ENCODE results near the gene CDC42EP1.

The CDC42EP1 gene

DNA sequence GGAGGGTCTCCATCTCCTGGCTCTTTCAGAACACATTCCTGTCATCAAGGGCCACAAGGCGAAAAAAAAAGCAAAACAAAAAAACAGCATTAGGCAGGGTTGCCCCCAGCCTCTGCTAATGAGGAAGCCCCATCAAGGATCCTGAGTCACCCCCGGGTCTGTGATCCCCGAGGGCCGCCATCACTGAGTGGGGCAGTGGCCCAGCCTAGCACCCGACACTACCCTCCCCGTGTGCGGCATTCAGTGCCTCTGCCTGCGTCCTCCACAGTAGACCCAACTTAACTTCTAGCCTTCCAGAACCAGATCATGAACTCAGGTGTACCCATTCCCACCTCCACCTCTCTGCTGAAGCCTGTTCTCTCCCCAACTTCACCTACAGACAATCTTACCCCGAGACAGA lies 6.6 kb upstream of the CDC42EP1 start:
- no peak overlapping the region for H3K4me3 ChIP-seq (ENCODE audit: low read depth, low read length)
- no peaks in the 10 kb centered on the region for H3K9me3 ChIP-seq (ENCODE audit: control insufficient read depth, insufficient read depth, low read length)
- no peak overlapping the region for H3K9ac ChIP-seq (ENCODE audit: low read depth, low read length)
- peaks cover 9% of the 10 kb centered on the region for H3K4me1 ChIP-seq (ENCODE audit: control insufficient read depth, insufficient read depth, low read length)
- H3K27me3 ChIP-seq (ENCODE audit: control insufficient read depth, insufficient read depth, low read length), result peaks cover 19% of the 10 kb centered on the region
- no peaks in the 10 kb centered on the region for H3K36me3 ChIP-seq (ENCODE audit: control insufficient read depth, insufficient read depth, low read length)

DNA sequence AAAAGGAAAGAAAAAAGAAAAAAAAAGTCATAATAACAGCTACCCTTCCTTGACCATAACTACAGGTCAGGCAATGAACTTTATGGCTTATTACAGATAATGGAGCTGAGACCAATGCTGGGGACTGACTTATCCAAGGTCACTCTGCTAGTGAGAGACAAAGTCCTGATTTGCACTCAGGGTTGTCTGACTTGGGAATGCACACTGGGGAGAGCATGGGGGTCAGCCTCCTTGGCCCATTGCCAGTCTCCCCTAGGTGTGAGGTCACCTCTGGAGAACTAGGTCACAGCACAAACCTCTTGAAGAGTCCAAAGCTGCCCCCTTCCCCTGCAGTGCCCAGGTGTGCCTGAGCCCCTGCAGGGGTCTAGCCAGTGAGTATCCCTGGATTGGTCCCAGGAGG lies 5.3 kb upstream of the CDC42EP1 start:
- Histone ChIP-seq H3K4me1 (ENCODE audit: control insufficient read depth, insufficient read depth, low read length) (peaks cover 12% of the 10 kb centered on the region), H3K4me3 (ENCODE audit: low read depth, low read length) (no peak overlapping the region), H3K9me3 (ENCODE audit: control insufficient read depth, insufficient read depth, low read length) (no peaks in the 10 kb centered on the region), H3K9ac (ENCODE audit: low read depth, low read length) (no peak overlapping the region), H3K27me3 (ENCODE audit: control insufficient read depth, insufficient read depth, low read length) (peaks cover 22% of the 10 kb centered on the region), H3K36me3 (ENCODE audit: control insufficient read depth, insufficient read depth, low read length) (no peaks in the 10 kb centered on the region)

DNA sequence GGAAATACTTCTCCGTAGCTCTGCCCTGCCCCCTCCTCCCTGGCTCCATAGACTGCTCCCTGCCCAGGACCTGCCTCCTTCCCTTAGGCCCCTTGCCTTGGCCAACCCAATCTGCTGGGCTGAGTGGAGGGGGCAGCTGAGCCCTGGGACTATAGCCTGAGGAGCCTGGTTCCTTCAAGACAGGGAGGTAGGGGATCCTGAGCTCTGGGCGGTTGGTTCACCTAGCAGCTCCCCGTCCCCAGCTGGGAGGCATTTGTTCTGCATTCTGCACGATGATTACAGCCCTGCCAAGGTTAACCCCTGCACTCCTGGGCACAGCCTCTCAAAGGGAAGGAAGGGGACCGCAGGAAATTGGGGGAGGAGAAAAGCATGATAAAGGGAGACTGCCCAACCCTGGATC lies 3.6 kb upstream of the CDC42EP1 start:
- Histone ChIP-seq H3K9me3 (ENCODE audit: control insufficient read depth, insufficient read depth, low read length) (no peaks in the 10 kb centered on the region), H3K36me3 (ENCODE audit: control insufficient read depth, insufficient read depth, low read length) (no peaks in the 10 kb centered on the region), H3K9ac (ENCODE audit: low read depth, low read length) (no peak overlapping the region), H3K4me3 (ENCODE audit: low read depth, low read length) (no peak overlapping the region), H3K27me3 (ENCODE audit: control insufficient read depth, insufficient read depth, low read length) (peaks cover 29% of the 10 kb centered on the region), H3K4me1 (ENCODE audit: control insufficient read depth, insufficient read depth, low read length) (peaks cover 12% of the 10 kb centered on the region)

DNA sequence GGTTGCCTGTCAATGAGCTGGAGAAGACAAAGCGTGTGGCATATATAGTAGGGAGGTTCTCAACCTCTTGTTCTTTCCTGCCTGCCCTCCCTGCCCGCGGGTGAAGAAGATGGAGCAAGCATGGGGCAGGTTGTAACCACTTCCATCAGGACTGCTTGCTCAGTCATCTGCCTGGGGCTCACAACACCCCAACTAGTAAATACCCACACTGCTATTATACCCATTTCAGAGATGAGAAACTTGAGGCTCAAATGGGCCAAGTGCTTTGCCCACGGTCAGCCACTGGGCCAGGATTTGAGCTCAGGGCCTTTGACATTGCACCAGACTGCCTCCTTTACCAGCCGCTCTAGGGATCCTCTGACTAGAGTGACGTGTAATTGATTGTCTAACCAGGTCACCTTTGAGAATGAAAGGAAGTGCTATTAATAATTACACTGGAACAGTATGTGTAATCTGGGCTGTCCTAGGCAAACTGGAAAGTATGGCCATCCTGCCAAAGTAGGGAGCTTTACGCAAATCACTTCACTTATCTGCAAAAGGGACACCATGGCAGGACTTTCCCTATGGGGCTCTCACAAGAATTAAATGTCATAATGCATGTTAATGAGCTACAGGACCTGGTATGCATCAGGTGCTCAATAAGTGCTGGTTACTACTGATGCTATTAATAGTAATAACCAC lies 2.8 kb upstream of the CDC42EP1 start:
- H3K27me3 ChIP-seq (ENCODE audit: control insufficient read depth, insufficient read depth, low read length), result peaks cover 36% of the 10 kb centered on the region
- H3K9ac ChIP-seq (ENCODE audit: low read depth, low read length), result no peak overlapping the region
- H3K4me1 ChIP-seq (ENCODE audit: control insufficient read depth, insufficient read depth, low read length), result peaks cover 16% of the 10 kb centered on the region
- no peaks in the 10 kb centered on the region for H3K36me3 ChIP-seq (ENCODE audit: control insufficient read depth, insufficient read depth, low read length)
- H3K9me3 ChIP-seq (ENCODE audit: control insufficient read depth, insufficient read depth, low read length), result no peaks in the 10 kb centered on the region
- H3K4me3 ChIP-seq (ENCODE audit: low read depth, low read length), result no peak overlapping the region

DNA sequence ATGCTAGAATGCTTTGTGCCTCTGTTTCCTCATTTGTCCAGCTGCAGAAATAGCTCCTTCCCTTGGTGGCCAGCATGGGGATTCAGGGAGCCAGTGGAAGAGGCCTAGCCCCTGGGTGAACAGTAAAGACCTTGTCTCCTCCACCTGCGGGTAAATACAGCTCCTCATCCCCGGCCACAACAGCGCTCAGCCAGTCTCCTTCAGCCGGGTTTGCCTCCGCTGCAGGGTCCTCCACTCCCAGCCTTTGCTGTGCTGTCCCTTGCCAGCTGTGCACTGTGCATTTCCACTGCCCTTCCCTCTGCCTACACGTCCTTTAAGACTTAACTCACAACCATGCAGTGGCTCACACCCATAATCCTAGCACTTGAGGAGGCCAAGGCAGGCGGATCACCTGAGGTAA lies 1.5 kb upstream of the CDC42EP1 start:
- Histone ChIP-seq H3K4me3 (ENCODE audit: low read depth, low read length) (no peak overlapping the region), H3K27me3 (ENCODE audit: control insufficient read depth, insufficient read depth, low read length) (peaks cover 36% of the 10 kb centered on the region)

DNA sequence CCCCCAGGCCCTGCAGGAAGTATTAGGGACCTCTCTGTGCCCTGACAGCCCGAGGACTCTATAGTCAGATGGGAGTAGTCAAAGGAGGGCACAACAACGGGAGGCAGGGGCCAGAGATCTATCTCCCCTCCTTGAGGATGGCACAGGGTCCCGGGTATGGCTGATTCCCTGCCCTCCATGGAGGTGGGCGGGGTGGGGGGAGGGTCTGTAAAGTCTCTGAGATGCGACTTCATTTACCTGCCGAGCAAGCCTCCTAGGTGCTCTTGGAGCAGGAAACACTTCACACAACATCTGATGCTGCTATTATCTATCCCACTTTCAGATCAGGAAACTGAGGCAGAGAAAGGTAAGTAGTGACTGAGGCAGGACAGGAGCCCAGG lies 769 bp upstream of the CDC42EP1 start:
- Histone ChIP-seq H3K4me1 (ENCODE audit: control insufficient read depth, insufficient read depth, low read length) (peaks cover 20% of the 10 kb centered on the region), H3K9ac (ENCODE audit: low read depth, low read length) (no peak overlapping the region), H3K9me3 (ENCODE audit: control insufficient read depth, insufficient read depth, low read length) (no peaks in the 10 kb centered on the region), H3K36me3 (ENCODE audit: control insufficient read depth, insufficient read depth, low read length) (no peaks in the 10 kb centered on the region), H3K27me3 (ENCODE audit: control insufficient read depth, insufficient read depth, low read length) (peaks cover 36% of the 10 kb centered on the region), H3K4me3 (ENCODE audit: low read depth, low read length) (peak overlapping the region; percentile 39)

More for the DNA sequence above, 1.5 kb upstream of the CDC42EP1 start:
- no peak overlapping the region for H3K9ac ChIP-seq (ENCODE audit: low read depth, low read length)
- no peaks in the 10 kb centered on the region for H3K36me3 ChIP-seq (ENCODE audit: control insufficient read depth, insufficient read depth, low read length)
- H3K9me3 ChIP-seq (ENCODE audit: control insufficient read depth, insufficient read depth, low read length), result no peaks in the 10 kb centered on the region
- peaks cover 17% of the 10 kb centered on the region for H3K4me1 ChIP-seq (ENCODE audit: control insufficient read depth, insufficient read depth, low read length)

DNA sequence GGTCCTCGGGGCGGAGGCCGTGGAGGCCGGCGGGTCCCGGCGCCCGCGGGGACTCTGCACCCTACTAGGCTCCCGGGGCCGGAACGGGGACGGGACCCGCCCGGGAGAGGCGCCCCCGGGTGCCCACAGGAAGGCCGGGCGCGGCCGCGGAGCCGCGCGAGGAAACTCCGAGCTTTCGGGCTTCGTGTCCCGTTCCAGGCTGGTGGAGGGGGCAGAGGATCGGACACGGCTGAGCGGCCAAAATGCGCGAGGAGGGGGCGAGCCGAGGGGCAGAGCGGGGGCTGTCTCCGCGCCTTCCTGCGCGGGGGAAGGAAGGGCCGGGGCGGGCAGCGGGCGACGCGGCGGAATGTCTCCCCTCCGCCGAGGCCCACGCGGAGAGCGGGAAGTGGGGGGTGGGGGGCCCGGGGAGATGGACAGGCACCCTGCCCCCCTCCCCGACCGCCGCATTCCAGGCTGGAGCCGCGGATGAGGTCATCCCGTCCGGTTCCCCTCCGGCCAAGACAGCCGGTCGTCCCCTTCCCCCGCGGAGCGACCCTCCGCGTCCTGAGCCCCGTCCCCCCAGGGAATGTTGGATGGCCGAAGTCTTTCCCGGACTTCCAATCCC lies 430 bp downstream of the CDC42EP1 start:
- Histone ChIP-seq H3K9me3 (ENCODE audit: control insufficient read depth, insufficient read depth, low read length) (no peaks in the 10 kb centered on the region), H3K27me3 (ENCODE audit: control insufficient read depth, insufficient read depth, low read length) (peaks cover 33% of the 10 kb centered on the region), H3K4me3 (ENCODE audit: low read depth, low read length) (peak overlapping the region; percentile 59), H3K4me1 (ENCODE audit: control insufficient read depth, insufficient read depth, low read length) (peaks cover 20% of the 10 kb centered on the region), H3K36me3 (ENCODE audit: control insufficient read depth, insufficient read depth, low read length) (no peaks in the 10 kb centered on the region), H3K9ac (ENCODE audit: low read depth, low read length) (no peak overlapping the region)

DNA sequence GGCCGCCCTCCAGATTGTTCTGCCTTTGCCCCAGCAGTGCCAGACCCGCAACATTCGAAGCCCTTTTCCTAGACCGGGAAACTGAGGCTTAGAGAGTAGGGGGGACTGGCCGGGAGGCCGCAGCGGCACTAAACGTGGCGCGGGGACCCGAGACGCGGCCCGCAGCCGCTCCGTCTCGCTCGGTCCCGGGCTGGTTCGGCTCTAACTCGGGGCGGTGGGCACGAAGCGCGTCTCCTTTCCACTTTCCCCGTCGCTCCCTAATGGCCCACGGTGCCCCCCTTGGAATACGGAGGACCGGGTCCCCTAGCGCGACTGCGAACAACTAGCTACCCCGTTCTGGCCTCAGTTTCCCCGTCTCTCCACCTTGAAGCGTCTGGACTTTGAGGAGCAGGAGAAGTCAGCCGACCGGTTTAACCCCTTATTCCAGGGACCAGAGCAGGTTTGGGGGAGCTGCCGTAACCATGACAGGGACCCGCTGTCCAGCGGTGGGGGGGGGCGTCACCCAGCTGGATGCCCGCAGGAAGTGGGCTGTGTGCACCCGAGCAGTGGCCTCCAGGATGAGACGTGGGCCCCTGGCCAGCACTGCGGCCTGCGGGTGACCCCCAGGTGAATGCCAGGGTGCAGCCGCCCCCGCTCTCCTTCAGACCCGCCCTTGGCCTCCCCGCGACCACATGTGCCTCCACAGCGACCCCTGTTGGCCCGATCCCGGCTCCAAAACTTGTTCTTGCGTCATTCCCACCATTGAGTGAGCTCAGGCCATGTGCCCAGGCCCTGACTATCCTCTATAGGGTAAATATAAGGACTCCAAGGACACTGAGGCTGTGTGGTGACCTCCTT lies 1.1 kb downstream of the CDC42EP1 start:
- peaks cover under 1% of the 10 kb centered on the region for H3K36me3 ChIP-seq (ENCODE audit: control insufficient read depth, insufficient read depth, low read length)
- H3K9me3 ChIP-seq (ENCODE audit: control insufficient read depth, insufficient read depth, low read length), result no peaks in the 10 kb centered on the region
- peak overlapping the region; percentile 59 for H3K4me3 ChIP-seq (ENCODE audit: low read depth, low read length)
- H3K27me3 ChIP-seq (ENCODE audit: control insufficient read depth, insufficient read depth, low read length), result peaks cover 27% of the 10 kb centered on the region
- H3K4me1 ChIP-seq (ENCODE audit: control insufficient read depth, insufficient read depth, low read length), result peaks cover 17% of the 10 kb centered on the region
- H3K9ac ChIP-seq (ENCODE audit: low read depth, low read length), result no peak overlapping the region

DNA sequence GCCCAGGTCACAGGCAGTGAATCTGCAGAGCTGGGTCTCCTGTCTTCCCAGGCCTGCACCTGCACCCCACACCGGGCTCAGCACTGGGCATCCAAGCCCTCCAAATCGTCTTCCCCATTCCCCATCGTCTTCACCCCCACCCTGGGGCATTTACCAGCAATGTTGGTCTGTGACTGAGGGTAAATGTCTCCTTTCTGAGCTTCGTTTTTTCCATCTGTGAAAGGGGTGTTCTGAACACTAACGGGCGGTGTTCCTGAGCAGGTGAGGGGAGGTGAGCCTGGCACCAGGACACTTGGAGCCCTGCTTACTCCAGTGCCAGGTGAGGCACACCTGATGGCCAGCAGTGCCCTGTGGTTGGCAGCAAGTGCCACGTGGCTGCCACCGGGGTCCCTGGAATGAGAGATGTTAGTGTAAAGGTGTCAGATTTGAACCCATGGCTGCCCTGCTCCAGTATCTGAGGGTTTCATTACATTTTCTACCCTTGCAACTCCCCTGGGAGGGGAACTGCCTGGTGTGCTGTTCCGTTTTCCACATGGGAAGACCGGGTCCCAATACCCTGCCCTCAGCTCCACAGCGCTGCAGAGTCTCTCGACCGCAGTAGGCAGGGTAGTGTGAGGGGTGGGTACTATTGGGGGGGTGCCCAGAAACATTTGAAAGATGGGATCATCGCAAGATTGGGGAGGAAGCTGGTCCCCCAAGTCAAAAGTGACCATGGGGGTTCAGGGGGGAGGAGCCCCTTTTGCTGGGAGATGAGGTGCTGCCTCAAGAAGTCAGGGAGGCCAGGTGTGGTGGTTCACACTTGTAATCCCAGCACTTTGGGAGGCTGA lies 2.0 kb downstream of the CDC42EP1 start:
- Histone ChIP-seq H3K9me3 (ENCODE audit: control insufficient read depth, insufficient read depth, low read length) (no peaks in the 10 kb centered on the region), H3K27me3 (ENCODE audit: control insufficient read depth, insufficient read depth, low read length) (peaks cover 23% of the 10 kb centered on the region), H3K4me1 (ENCODE audit: control insufficient read depth, insufficient read depth, low read length) (peaks cover 14% of the 10 kb centered on the region), H3K9ac (ENCODE audit: low read depth, low read length) (no peak overlapping the region), H3K4me3 (ENCODE audit: low read depth, low read length) (no peak overlapping the region), H3K36me3 (ENCODE audit: control insufficient read depth, insufficient read depth, low read length) (peaks cover 6% of the 10 kb centered on the region)

DNA sequence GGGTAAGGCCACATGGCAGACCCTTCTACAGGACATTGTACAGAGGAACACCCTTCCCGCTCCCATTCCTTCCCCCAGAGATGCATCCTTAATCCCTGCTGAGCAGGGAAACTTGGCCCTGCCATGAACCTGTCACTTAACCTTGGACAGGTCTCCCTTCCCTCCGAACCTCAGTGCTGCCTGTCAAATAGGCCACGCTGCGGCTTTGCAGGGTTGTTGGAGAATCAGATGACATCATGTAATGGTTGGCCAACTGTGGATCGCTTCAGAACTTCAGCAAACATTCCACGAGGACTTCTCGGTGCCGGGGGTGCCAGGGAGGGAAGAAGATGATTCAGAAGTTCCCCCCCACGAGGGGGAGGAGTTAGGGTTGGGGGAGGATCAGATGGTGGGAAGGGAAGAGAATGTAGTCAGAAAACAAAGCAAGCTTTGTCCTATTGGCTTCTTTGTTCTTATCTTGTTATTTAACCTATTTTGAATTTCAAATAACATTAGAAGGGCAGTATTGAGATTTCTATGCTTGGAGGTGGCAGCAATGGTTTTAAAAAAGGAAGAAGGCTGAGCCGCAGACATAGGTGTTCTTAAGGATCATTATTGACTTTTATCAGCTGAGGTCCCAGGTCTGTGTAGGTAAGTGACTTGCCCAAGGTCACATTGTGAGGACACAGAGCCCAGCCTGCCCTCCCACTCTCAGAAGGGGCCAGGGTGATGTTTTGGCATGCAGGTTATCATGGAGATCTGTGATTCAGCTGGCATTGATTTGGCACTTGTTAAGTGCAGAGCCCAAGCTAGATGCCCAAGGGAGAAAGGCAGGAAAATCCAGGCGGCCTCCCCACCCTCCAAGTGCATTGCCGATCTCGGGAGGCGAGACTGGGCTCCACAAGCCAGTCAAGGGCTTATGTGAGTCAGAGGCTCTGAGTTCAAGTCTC lies 3.1 kb downstream of the CDC42EP1 start:
- H3K9ac ChIP-seq (ENCODE audit: low read depth, low read length), result no peak overlapping the region
- H3K4me1 ChIP-seq (ENCODE audit: control insufficient read depth, insufficient read depth, low read length), result peaks cover 14% of the 10 kb centered on the region
- no peak overlapping the region for H3K4me3 ChIP-seq (ENCODE audit: low read depth, low read length)
- no peaks in the 10 kb centered on the region for H3K9me3 ChIP-seq (ENCODE audit: control insufficient read depth, insufficient read depth, low read length)
- H3K36me3 ChIP-seq (ENCODE audit: control insufficient read depth, insufficient read depth, low read length), result peaks cover 6% of the 10 kb centered on the region
- H3K27me3 ChIP-seq (ENCODE audit: control insufficient read depth, insufficient read depth, low read length), result peaks cover 16% of the 10 kb centered on the region

Data from iPS-15b (cell line).